ENCODE results near the gene GNAS.
A peak's percentile ranks its signal among the peaks of the same experiment; 100 is the strongest.
"Not testable (repeated sequence)": the region's sequence is repeated elsewhere in the genome, so short reads cannot be mapped to it uniquely, and the experiment has no call there.

The GNAS gene

DNA sequence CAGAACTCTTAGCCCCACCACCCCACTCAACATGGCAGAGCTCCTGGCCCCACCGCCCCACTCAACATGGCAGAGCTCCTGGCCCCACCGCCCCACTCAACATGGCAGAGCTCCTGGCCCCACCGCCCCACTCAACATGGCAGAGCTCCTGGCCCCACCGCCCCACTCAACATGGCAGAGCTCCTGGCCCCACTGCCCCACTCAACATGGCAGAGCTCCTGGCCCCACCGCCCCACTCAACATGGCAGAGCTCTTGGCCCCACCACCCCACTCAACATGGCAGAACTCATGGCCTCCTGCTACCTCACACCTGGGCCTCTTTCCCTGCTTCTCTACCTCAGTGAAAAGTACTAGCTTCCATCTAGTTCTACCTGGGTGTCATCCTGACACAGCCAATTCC, 23.7 kb upstream of the GNAS start:
- not testable (repeated sequence) for DNase-seq

DNA sequence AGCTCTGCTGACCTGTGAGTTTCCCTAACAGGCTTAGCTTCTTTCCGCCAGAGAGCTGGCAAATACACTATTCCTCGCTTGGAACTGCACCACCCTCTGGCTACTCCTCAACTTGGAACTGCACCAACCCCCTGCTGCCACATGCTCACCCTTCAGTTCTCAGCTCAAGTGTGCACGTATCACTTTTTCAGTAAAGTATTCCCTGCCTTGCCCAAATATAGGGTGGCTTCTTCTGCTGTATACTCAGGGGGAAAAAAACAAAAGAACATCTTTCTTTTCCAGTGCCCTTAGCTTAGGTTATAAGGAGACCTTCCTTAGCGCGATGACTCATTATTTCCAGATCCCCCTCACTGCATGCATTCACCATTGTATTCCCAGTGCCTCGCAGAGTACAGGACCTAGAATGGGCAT, 23.0 kb upstream of the GNAS start:
- DNase-seq, result no peak

DNA sequence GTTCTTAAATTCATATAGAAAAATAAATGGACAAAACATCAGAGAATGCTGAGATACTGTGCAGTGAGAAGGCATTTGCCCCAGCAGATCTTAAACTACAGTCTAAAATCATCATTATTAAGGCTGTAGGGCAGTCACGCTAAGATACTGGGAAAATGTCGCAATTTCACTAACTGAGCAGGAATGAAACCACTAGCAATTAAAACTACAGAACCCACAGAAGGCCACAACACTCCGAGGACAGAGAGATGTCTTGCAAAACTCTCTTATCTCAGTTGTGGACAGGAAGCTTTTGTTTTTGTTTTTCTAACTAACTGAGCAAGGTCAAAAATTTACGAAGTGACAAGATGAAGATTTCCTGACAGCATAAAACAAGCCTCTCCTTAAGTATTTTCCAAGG, 20.1 kb upstream of the GNAS start:
- DNase-seq, result no peak

DNA sequence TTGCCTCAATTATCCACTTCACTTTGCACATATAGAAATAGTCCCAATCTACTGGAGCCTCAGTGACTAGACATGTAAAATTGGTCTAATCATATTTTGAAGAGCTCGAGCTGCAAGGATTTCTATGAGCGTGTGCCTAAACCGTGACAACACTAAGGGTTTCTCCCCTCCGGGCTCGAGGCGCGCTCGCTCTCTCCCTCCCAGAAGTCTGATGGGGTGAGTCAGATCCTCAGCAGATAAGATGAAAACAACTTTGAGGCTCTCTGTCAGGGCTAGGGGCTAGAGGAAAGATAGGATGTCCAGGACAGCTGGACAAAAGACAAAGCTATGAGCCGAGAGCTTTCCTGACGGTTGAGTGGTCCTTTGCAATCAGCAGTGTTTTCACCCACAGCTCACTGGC, 18.6 kb upstream of the GNAS start:
- DNase-seq, result no peak

DNA sequence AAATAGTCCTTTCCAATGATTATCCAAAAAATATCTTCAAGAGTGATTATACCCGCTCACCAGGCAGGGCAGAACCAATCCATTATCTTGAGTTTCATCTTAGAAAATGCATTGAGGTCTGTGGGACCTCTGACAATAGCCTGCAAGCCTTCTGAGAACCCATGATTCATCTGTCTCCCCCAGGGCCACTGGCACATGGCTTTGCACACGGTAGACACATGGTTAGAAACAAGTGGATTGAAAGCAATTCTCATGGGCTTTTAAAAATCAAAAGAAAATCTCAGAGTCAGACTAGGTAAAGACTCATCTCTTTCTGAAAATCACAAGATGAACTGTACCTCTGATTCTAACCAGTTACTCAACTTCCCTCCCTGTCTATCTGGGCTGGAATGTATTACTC, 17.3 kb upstream of the GNAS start:
- no peak for DNase-seq

DNA sequence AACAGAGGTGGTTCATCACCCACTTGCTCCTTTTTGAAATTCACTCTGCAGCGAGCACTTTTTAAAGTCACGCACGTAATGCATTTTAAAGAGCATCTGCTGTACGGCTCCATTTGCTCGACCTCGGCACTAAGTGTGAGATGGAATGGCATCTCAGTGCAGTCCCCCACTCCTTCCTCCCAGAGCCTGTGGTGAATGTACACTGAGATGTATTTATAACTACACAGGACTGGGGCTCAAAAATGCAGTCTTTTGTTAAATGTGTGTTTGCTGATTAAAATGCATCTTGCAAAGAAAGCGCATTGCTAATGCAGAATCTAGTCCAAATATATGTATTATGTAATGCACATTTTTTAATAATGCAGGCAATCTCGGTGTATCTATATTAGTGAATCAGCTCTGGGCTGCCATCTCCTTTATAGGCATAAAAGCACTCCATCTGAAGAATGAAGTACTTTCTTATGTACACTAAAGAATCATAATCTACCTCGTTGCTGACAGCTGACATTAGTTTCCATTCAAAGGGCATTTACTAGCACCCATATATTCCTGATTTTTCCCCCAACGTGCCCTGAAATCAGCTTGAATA, 15.8 kb upstream of the GNAS start:
- DNase-seq, result no peak

DNA sequence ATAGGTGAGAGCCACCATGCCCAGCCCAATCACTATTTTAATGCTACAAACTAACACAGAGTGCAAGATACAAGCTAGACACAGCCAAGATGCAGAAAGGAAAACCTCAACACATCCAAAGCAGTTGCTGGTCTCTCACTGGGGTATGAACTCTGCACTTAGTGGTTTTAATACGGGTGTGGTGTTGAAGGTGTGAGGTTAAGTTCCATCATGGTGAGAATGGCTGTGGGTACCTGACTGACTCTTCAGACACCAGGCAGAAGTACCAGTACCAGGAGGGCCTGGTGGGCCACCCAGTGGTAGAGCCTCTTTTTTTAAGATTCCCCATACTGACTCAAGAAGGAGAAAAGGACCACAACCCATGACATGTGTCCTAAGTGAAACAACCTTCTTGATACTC, 14.8 kb upstream of the GNAS start:
- DNase-seq, result no peak

DNA sequence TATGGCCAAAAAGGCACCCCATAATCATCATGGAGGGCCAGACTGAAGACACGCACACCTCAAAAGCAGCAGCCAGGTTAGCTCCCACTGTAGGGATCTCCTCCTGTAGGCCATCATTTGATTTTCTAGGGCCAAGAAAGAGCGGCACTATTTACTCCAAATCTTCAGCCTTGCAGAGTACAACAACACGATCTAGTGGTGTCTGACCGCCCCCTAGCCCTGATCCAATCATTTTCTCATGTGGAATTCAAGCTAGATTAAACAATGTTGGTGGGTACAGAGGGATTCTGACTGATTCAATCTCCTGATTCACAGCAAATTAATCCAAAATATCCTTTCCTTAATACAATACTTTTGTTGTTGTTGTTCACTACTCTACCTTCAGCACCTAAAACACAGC, 14.3 kb upstream of the GNAS start:
- DNase-seq, result no peak

DNA sequence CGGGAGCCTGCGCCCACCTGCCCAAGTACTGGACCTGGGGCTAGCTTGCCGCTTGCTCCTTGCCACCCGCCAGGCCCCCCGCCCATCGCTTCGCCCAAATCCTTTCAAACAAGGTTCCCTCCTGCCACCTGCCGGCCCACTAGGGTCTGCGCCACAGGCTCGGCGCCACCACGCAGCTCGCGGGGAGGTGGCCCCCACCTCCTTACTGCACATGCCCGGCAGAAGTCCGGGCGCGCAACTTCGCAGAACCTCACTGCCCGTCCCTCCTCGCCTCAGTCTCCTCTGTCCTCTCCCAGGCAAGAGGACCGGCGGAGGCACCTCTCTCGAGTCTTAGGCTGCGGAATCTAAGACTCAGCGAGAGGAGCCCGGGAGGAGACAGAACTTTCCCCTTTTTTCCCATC, 13.0 kb upstream of the GNAS start:
- DNase-seq, result peak; percentile 23 to 45

DNA sequence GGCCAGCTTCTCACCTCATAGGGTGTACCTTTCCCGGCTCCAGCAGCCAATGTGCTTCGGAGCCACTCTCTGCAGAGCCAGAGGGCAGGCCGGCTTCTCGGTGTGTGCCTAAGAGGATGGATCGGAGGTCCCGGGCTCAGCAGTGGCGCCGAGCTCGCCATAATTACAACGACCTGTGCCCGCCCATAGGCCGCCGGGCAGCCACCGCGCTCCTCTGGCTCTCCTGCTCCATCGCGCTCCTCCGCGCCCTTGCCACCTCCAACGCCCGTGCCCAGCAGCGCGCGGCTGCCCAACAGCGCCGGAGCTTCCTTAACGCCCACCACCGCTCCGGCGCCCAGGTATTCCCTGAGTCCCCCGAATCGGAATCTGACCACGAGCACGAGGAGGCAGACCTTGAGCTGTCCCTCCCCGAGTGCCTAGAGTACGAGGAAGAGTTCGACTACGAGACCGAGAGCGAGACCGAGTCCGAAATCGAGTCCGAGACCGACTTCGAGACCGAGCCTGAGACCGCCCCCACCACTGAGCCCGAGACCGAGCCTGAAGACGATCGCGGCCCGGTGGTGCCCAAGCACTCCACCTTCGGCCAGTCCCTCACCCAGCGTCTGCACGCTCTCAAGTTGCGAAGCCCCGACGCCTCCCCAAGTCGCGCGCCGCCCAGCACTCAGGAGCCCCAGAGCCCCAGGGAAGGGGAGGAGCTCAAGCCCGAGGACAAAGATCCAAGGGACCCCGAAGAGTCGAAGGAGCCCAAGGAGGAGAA, 12.3 kb upstream of the GNAS start:
- no peak for DNase-seq

DNA sequence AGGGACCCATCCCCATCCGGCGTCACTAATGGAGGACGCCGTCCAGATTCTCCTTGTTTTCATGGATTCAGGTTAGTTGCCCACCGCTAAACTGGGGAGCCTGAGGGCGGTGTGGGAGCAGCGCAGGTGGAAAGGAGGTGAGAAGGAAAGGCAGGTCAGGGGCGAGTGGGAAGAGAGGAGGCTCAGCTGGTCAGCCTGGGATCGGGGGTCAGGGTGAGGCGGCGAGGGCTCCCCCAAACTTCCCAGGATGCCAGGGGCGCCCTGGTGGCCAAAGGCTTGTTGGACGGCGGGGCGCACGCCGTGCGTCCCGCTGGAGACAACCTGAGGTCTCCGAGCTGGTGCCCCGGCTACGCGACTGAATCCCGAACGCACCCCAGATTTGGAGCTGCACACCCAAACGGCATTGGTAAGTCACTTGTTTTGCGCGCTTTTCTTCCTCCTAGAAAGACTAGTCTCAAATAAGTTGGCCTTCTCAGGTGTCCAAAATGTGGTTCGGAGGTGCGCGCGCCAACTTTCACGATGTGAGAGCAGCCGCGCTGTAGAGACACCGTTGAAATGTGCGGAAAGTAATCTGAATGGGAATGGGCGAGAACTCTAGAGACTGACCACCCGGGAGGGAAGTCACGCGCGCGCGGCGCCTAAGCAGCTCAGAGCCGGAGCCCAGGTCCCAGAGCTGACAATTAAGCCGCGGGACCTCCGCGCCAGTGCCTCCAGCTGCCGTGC, 11.5 kb upstream of the GNAS start:
- DNase-seq, result no peak

DNA sequence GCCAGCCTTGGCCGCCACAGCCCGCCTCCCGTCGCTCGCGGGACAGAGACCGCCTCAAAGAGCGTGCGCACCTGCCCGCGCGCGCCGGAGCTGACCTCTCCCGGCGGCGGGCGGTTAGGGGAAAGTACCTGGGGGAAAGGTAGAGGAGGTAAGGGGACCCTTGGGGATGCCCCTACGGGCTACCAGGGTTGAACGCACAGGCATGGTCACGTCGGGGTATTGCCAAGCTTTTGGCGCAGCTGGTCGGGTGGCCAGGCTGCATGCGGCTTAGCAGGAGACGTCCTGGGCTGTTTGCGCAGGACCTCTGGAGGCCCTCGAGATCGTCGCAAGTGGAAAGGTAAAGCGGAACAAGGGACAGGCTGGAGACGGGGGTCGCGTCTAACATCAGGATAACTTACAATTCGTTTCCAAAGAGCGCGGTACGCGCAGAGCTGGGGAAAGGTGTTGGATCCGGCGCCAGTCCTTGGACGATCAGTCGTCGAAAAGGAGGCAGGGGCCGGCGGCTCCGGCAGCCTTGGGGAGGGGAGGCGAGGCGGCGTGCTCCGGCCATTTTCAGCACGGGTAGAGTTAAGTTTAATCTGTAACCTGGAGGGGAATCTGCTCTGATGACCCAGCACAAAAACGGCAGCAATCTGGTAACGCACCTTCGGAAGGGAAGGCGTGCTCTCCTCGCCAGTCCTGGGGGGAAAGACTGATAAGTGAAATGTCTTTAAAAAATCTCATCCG, 10.8 kb upstream of the GNAS start:
- DNase-seq, result no peak

DNA sequence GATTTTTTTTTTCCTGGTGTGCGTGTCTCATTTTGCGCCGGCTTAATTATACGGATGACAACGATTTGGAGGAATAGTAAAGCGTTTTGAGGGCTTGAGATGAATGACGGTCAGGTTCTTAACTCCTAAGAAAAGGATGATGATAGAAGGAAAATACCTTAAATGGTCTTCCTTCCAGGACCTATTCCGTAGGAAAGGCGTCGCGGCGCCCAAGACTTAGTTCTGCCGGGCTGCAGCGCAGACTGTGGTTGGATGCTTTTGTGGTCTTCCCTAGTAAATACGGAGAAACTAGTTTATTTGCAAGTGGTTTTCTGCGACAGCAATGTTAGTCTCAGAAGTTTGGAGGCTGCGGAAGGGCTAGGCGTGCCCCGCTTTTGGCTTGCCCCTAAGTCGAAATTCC, 10.2 kb upstream of the GNAS start:
- DNase-seq, result no peak

DNA sequence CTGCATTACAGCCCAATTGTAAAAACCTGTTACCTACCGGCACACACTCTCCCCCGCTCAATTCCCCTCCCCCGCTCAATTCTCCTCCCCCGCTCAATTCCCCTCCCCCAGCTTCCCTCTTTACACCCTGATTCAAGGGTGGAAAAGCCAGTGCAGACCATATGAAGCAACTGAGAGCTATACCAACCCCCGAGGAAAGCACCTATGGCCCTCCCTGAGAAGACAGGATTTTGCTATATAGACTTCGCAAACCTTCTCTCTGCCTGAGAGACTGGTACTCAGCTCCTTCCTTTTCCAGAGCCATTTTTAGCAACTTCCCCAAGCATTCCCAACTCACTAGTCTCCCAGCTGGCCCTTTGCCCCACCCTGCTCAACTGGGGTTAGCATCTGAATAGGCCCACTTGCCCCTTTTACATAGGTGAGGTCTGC, 9.4 kb upstream of the GNAS start:
- DNase-seq, result no peak

DNA sequence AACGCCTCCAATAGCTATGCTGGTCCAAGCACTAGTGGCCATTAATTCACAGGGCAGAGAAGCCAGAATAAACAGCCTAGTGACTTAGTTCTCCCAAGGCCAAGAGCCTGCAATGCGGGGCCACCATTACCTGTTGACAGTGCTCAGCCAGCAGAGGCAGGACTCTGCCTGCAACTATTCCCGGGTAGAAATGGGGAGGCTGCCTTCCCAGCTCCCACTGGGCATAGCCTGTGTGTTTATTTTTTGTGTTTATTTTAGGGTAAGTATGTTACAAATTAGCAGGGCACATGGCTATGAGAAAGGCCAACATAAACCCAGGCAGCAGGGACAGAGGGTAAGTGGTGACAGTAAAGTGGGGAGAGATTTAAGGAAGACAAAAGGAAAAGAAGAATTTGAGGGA, 6.8 kb upstream of the GNAS start:
- no peak for DNase-seq

DNA sequence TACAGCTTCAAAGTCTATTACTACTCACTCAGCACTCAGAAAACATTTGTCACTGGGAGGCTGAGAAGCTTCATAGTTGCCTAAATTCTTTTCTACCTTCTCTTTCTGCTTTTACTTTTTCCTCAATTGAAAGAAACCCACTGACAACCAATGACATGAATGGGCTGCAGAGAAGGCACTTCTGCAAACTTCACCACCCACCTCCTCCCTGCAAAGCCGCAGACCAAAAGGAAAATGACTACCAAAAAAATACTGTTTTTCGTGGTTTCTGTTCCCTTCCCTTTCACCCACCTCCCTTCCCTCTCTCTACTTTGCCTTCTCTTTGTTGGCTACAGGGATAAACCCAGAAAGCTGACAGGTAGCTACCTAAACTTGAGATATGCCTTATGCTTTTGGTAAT, 5.1 kb upstream of the GNAS start:
- no peak for DNase-seq

DNA sequence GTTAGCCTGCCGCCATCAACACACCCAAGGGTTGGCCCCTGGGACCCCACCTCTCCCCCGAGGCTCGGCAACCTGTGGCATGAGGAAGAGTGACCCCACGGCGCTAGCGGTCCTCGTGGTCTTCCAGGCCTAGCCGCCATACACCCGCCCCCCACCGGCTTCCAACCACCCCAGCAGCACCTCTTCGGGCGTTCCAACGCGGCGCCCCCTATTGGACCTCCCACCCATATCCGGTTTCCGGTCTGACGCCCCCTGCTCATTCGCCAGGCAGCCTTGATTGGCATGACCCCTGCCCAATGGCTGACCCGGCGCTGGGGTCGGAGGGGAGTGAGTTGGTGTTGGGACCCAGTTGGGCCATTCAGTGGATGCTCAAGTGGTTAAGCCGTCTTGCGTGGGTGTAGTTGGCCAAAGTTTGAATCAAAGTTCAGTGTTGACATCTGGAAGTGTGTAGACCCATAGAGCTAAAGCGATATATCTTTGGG, 1.8 kb upstream of the GNAS start, which contains the start of gene GNAS-AS1:
GNAS-AS1 (minus strand) TSS at position 210 of the 482 bp plus-strand sequence.
- peak; percentile 81 to 87 for DNase-seq

DNA sequence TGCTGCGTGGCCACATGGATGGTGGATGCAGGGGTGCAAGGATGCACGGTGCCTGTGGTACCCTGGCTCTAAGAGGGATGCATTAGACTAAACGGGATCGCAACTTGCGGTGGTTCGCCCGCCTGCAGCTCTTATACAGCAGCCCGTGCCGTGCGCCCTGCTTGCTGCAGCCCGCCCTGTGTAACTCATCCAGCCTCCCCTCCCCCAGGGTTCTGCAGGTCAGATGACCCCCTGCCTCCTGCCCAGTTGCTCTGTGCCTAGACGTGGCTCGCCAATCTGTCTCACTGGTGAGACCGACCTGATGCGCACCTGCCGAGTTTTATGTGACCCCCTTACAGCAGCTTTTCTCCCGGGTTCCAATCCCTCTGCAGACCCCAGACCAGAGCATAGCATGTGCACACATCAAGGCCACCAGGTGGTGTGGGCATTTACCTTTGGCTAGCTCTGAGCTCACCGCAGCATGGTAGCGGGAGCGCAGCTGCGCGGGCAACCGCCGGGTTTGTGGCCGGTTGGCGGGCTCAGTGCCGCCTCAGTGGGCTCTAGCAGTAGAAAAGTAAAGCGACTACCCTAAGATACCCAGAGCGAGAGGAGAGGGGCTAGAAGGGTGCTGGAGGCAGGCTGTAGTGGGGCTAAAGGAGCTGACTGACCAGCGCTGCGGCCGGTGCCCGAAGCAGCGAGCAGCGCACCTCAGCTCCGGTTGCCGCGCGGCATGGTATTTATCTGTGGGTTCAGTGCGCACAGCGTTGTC, 1.1 kb upstream of the GNAS start:
- DNase-seq, result no peak

DNA sequence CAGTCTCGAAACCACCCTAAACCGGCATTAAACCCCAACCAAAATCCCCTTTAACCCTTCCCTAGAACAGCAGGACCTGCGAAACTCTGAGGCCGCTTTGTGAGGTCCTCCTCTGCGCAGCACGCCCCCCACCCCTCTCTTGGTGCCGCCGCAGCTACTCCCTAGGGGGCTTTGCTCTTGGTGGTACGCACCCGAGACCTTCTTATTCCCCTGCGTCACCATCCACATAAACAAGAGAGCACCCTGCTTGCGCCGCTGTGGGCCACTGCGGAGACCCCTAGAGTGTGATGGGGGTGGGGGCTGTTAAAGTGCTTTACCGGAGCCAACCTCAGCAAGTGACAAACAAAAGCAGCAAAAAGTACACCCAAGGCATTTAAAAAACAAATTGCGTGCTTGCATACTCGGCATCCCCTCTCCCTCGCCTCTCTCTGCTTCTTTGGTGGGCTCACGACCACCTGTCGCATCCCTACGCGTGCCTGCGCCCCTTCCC, 502 bp upstream of the GNAS start:
- DNase-seq, result no peak

DNA sequence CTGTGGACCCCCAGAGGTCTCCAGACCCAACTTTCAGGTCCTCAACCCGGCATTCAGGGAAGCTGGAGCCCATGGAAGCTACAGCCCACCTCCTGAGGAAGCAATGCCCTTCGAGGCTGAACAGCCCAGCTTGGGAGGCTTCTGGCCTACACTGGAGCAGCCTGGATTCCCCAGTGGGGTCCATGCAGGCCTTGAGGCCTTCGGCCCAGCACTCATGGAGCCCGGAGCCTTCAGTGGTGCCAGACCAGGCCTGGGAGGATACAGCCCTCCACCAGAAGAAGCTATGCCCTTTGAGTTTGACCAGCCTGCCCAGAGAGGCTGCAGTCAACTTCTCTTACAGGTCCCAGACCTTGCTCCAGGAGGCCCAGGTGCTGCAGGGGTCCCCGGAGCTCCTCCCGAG, 950 bp downstream of the GNAS start:
- no peak for DNase-seq

DNA sequence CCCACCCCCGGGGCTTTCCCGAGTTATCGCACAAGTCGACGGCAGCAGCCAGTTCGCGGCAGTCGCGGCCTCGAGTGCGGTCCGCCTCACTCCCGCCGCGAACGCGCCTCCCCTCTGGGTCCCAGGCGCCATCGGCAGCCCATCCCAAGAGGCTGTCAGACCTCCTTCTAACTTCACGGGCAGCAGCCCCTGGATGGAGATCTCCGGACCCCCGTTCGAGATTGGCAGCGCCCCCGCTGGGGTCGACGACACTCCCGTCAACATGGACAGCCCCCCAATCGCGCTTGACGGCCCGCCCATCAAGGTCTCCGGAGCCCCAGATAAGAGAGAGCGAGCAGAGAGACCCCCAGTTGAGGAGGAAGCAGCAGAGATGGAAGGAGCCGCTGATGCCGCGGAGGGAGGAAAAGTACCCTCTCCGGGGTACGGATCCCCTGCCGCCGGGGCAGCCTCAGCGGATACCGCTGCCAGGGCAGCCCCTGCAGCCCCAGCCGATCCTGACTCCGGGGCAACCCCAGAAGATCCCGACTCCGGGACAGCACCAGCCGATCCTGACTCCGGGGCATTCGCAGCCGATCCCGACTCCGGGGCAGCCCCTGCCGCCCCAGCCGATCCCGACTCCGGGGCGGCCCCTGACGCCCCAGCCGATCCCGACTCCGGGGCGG, 1.6 kb downstream of the GNAS start:
- DNase-seq, result no peak
